Nephron (organoid): ENCODE measurements around the gene NCKAP1.

Experiments used
- H3K27ac Mint-ChIP-seq, 3 experiments: 2 replicates each; pipeline ENCODE4 v1.8.0; 2020; ENCODE audit warnings: mixed read lengths in 3 of 3, mild to moderate bottlenecking in 2 of 3, moderate library complexity in 1 of 3
- H3K27me3 Mint-ChIP-seq: 2 replicates; pipeline ENCODE4 v1.8.0; 2021; ENCODE audit warnings: low read depth, mild to moderate bottlenecking, moderate library complexity, mixed read lengths
- H3K36me3 Mint-ChIP-seq: 2 replicates; pipeline ENCODE4 v1.8.0; 2020; ENCODE audit warnings: low read depth, mixed read lengths
- H3K4me1 Mint-ChIP-seq: 2 replicates; pipeline ENCODE4 v1.8.0; 2020; ENCODE audit warnings: mixed read lengths
- H3K4me3 Mint-ChIP-seq, 3 experiments: 2 replicates each; pipeline ENCODE4 v1.8.0; 2020; ENCODE audit warnings: mild to moderate bottlenecking in 3 of 3, mixed read lengths in 3 of 3, moderate library complexity in 2 of 3
- H3K9me3 Mint-ChIP-seq: 2 replicates; pipeline ENCODE4 v1.8.0; 2020; ENCODE audit warnings: mixed read lengths
- CTCF ChIP-seq, 3 experiments: fragments of 200-600 bp; sonication (generic); IDR thresholded peaks; one replicate each; pipeline ENCODE4 v1.5.0; 2021; ENCODE audit warnings: antibody characterized with exemption in 3 of 3; ENCODE audit not compliant: unreplicated experiment in 3 of 3

NCKAP1 gene

DNA sequence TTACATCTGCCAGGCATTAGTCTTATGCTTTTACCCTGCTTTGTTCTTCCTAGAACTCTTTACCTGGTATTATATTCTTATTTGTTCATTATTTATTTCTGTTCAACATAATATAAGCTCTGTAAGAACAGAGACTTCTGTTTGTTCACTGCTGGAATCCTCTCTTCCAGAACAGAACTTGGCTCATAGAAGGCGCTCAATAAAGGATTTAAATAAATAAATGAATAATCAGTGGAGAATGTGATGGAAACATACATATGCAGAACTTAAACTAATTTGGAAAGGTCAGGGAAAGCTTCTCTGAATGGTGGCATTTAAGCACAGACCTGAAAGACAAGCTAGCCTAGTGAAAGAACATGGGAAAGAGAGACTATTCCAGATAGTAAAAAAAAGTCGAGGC lies 24.3 kb downstream of the NCKAP1 start:
- no peak for TF ChIP-seq CTCF (IDR thresholded peaks at IDR 0.05; ENCODE audit: unreplicated experiment in 3 of 3)
- Mint-ChIP-seq H3K27me3 (no peaks in the 10 kb centered on the region), H3K4me1 (peaks cover 32% of the 10 kb centered on the region), H3K4me3 (no peak overlapping the region), H3K27ac (no peak overlapping the region), H3K36me3 (peaks cover 47% of the 10 kb centered on the region), H3K9me3 (no peaks in the 10 kb centered on the region)

- H3K4me3 Mint-ChIP-seq: no peak overlapping the region
- peaks cover 32% of the 10 kb centered on the region for H3K4me1 Mint-ChIP-seq
- H3K27me3 Mint-ChIP-seq: no peaks in the 10 kb centered on the region
- no peaks in the 10 kb centered on the region for H3K9me3 Mint-ChIP-seq
- H3K36me3 Mint-ChIP-seq: peaks cover 36% of the 10 kb centered on the region
- H3K27ac Mint-ChIP-seq: no peak overlapping the region
- TF ChIP-seq CTCF (IDR thresholded peaks at IDR 0.05; ENCODE audit: unreplicated experiment in 3 of 3): no peak
These were observed 26.5 kb downstream of the NCKAP1 start for GRCh38 chr2:183011743-183012142.

GRCh38 chr2:183010112-183010511 lies 28.1 kb downstream of the NCKAP1 start:
- Mint-ChIP-seq H3K27me3 (no peaks in the 10 kb centered on the region), H3K36me3 (peaks cover 25% of the 10 kb centered on the region), H3K4me1 (peaks cover 31% of the 10 kb centered on the region), H3K4me3 (no peak overlapping the region), H3K27ac (peak overlapping the region; percentile 21 to 82 (median 43)), H3K9me3 (no peaks in the 10 kb centered on the region)
- TF ChIP-seq CTCF (IDR thresholded peaks at IDR 0.05; ENCODE audit: unreplicated experiment in 3 of 3): no peak

GRCh38 chr2:183009249-183009899 lies 28.9 kb downstream of the NCKAP1 start:
- Mint-ChIP-seq H3K27ac (no peak overlapping the region), H3K27me3 (no peaks in the 10 kb centered on the region), H3K9me3 (no peaks in the 10 kb centered on the region), H3K36me3 (peaks cover 25% of the 10 kb centered on the region), H3K4me3 (no peak overlapping the region), H3K4me1 (peaks cover 27% of the 10 kb centered on the region)
- no peak for TF ChIP-seq CTCF (IDR thresholded peaks at IDR 0.05; ENCODE audit: unreplicated experiment in 3 of 3)

DNA sequence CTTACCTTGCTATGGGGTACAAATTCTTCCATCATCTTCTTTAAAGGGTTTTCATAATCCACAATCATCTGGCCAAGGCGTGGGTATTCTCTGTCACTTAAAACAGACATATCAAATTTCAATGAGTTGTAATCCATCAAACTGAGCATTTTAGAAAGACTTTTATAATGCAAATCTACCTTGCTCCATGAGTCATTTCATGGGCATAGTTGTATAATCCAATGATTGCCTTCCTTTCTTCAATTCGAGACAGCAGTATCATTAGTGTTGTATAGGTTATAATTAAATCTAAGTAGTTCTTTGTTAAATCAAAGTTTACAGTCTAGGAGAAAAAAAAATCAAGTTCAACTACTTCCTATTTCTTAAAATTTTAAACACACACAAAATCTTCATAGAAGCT lies 36.3 kb downstream of the NCKAP1 start:
- TF ChIP-seq CTCF (IDR thresholded peaks at IDR 0.05; ENCODE audit: unreplicated experiment in 3 of 3): no peak
- Mint-ChIP-seq H3K36me3 (peaks cover 47% of the 10 kb centered on the region), H3K4me1 (no peaks in the 10 kb centered on the region), H3K27me3 (no peaks in the 10 kb centered on the region), H3K9me3 (no peaks in the 10 kb centered on the region), H3K27ac (no peak overlapping the region), H3K4me3 (no peak overlapping the region)

GRCh38 chr2:183000846-183001245 lies 37.4 kb downstream of the NCKAP1 start:
- Mint-ChIP-seq H3K4me1 (no peaks in the 10 kb centered on the region), H3K36me3 (peaks cover 51% of the 10 kb centered on the region), H3K27me3 (no peaks in the 10 kb centered on the region), H3K4me3 (no peak overlapping the region), H3K9me3 (no peaks in the 10 kb centered on the region), H3K27ac (peak overlapping the region in 1 of 3 experiments; percentile 52)
- TF ChIP-seq CTCF (IDR thresholded peaks at IDR 0.05; ENCODE audit: unreplicated experiment in 3 of 3): no peak
